ENCODE data around the gene ZC2HC1C.

- TF ChIP-seq YY1 (IDR thresholded peaks at IDR 0.05; ENCODE audit: insufficient read depth, insufficient read length) = no peak
- TF ChIP-seq ZNF274 (IDR thresholded peaks at IDR 0.05; ENCODE audit: low read depth, low read length) = no peak
- TF ChIP-seq SUZ12 (IDR thresholded peaks at IDR 0.05; ENCODE audit: extremely low read depth, insufficient read depth, insufficient read length) = no peak
Measured at GRCh38 chr14:75084513-75084912, 15.1 kb downstream of the ZC2HC1C start.

Measured in NT2/D1 (cell line).